LNCaP clone FGC (cell line): ENCODE results near the gene PGK1.
"Not testable (repeated sequence)": the region's sequence is repeated elsewhere in the genome, so short reads cannot be mapped to it uniquely, and the experiment has no call there.

Experiments
- DNase-seq: peaks from one replicate; pipeline ENCODE4 v3.0.0-alpha.2; 2011; ENCODE audit warnings: low read depth
- H3K4me3 ChIP-seq: 2 replicates; pipeline ENCODE4 v1.5.1; 2011; ENCODE audit warnings: mild to moderate bottlenecking, low read depth, low read length, control low read depth
- TF ChIP-seq, protein P1 (sequence below): IDR thresholded peaks from 2 replicates; pipeline ENCODE4 v1.5.1; 2012; ENCODE audit warnings: mild to moderate bottlenecking; ENCODE audit not compliant: control insufficient read depth, insufficient read depth; ENCODE audit errors: extremely low read depth

PGK1 gene

DNA sequence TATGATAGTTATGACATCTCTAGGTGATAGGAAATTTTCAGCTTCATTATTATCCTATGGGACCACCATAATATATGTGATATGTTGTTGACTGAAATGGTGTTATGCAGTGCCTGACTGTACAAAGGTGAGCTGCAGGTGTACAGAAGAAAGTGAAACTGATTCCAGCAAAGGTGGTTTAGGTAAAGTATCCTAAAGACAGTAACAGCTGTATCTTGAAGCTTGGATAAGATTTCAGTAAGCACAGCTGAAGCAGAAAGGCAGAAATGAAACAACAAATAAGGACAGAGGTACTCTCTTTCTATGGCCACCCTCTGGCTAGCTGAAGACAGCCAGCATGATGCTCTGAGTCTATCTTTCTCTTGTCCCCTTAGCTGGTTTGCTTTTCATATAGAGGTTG is 30.0 kb upstream of the PGK1 start:
- DNase-seq: no peak
- TF ChIP-seq, protein P1, sequence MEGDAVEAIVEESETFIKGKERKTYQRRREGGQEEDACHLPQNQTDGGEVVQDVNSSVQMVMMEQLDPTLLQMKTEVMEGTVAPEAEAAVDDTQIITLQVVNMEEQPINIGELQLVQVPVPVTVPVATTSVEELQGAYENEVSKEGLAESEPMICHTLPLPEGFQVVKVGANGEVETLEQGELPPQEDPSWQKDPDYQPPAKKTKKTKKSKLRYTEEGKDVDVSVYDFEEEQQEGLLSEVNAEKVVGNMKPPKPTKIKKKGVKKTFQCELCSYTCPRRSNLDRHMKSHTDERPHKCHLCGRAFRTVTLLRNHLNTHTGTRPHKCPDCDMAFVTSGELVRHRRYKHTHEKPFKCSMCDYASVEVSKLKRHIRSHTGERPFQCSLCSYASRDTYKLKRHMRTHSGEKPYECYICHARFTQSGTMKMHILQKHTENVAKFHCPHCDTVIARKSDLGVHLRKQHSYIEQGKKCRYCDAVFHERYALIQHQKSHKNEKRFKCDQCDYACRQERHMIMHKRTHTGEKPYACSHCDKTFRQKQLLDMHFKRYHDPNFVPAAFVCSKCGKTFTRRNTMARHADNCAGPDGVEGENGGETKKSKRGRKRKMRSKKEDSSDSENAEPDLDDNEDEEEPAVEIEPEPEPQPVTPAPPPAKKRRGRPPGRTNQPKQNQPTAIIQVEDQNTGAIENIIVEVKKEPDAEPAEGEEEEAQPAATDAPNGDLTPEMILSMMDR: no peak
- no peak overlapping the region for H3K4me3 ChIP-seq

DNA sequence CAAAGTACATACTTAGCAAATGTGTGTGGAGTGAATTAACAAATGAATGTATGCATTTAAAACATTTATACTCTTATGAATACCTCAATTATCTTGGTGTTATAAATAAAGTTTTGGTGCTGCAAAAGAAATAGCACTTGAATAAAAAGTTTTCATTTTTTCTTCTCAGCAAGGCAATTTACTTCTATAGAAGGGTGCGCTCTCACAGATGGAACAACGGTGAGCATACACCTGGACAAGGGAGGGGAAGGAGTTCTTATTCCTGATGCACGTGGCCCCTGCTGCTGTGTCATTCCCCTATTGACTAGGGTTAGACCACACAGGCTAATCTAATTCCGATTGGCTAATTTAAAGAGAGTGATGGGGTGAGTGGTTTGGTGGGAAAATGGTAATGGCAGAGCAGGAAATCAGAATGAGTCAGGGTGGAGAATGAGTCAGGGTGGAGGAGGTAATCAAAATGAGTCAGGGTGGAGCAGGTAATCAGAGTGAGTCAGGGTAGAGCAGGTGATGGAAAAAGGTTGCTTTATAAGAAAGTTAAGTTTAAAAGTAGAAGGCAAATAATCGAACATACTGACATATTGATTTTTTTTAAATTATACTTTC is 28.2 kb upstream of the PGK1 start:
- H3K4me3 ChIP-seq: no peak overlapping the region
- DNase-seq: no peak
- TF ChIP-seq, protein P1: no peak

DNA sequence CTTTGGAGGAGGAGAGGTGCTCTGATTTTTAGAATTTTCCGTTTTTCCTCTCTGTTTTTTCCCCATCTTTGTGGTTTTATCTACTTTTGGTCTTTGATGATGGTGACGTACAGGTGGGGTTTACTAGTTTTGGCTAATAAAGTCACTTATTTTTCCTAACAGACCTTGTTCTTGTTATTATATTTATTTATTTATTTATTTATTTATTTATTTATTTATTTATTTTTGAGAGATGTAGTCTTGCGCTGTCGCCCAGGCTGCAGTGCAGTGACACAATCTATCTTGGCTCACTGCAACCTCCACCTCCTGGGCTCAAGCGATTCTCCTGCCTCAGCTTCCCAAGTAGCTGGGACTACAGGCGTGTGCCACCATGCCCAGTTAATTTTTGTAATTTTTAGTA is 22.6 kb upstream of the PGK1 start:
- not testable (repeated sequence) for DNase-seq, H3K4me3 ChIP-seq

DNA sequence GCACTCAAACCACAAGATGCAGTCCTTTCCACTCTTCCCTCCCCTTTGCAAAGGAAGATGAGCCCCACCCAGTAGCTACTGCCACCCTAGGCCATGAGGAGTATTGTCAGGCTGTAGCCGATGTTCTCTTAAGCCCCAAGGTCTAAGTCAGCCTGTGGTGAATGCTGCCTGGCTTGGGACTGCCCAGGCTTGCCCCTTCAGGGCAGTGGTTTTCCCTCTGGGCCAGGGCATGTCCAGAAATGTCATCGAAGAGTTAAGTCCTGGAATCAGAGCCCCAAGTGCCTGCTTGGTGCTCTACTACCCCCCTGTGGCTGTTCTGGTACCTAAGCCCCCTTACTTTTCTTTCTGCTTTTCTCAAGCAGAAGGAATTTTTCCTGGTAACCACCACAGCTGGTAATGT is 11.8 kb upstream of the PGK1 start:
- H3K4me3 ChIP-seq: no peak overlapping the region
- TF ChIP-seq, protein P1: no peak
- DNase-seq: no peak

DNA sequence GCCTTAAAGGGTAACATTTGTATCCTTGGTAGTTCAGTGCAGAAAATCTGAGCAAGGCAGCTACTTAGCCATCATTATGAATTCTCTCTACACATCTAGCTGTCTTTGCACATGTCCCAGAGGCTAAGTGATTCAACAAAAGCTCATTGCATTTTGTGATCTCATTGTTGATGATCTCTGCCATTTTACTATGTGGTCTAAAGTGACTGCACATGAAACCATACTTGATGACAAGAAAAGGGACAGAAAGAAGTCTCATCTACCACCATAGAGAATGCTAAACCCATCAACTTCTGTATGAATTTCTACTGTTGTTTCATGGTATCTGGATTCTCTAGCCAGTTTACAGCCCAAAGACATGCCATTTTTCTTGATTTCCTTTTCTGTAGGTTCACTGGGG is 5.9 kb upstream of the PGK1 start:
- no peak overlapping the region for H3K4me3 ChIP-seq
- TF ChIP-seq, protein P1: no peak
- DNase-seq: no peak

DNA sequence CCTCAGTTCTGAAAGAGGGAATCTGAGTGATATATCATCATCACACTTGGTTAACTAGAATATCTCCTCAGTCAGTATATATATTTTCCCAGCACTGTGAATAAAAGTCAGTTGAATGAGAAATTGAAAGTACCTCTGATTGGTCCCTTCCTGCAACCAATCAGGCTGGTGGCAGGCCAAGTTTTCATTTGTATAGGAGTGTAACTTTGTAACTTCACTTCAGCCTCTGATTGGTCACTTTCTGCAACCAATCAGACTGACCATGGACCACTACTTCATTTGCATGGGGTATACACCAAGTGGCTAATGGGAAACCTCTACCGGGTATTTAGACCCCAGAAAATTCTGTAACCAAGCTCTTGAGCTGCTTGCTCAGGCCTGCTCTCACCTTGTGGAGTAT is 2.0 kb upstream of the PGK1 start:
- no peak overlapping the region for H3K4me3 ChIP-seq
- TF ChIP-seq, protein P1: no peak
- DNase-seq: no peak

DNA sequence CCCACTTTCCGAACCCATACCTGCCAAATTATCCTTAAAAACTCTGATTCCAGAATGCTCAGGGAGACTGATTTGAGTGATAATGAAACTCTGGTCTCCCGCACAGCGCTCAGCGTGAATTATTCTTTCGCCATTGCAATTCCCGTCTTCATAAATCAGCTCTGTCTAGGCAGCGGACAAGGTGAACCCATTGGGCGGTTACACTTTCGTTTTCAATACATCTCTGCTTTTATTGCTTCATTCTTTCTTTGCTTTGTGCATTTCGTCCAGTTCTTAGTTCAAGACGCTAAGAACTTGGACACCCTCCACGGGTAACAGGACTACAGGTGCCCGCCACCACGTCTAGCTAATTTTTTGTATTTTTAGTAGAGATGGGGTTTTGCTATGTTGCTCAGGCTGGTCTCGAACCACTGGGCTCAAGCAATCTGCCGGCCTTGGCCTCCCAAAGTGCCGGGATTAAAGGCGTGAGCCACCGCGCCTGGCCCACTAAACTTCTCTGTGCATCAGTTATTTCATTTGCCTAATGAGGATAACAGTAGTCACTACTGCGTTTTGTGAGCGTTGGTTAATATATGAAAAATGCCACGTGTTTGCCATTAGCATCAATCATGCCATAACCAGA is 936 bp upstream of the PGK1 start:
- TF ChIP-seq, protein P1: no peak
- no peak for DNase-seq
- peak overlapping the region; percentile 97 for H3K4me3 ChIP-seq
